CD4-positive, alpha-beta T cell treated with Interleukin-17A for 4 hours (primary cell): Measurements from ENCODE around the gene C16orf87.
"Not testable (repeated sequence)": the region's sequence is repeated elsewhere in the genome, so short reads cannot be mapped to it uniquely, and the experiment has no call there.

Source experiments
- DNase-seq: peaks from one replicate; pipeline ENCODE4 v3.0.0-alpha.2; 2020; ENCODE audit warnings: mixed read lengths

Gene C16orf87

GRCh38 chr16:46797501-46797900 lies 33.5 kb downstream of the C16orf87 start:
- no peak for DNase-seq

- no peak for DNase-seq
Observed at GRCh38 chr16:46796764-46797269, 34.2 kb downstream of the C16orf87 start.

- no peak for DNase-seq
Observed at GRCh38 chr16:46793841-46794240, 37.1 kb downstream of the C16orf87 start.

GRCh38 chr16:46790599-46791270 lies 40.2 kb downstream of the C16orf87 start:
- no peak for DNase-seq

GRCh38 chr16:46789499-46790414 lies 41.2 kb downstream of the C16orf87 start:
- DNase-seq = peak; percentile 82

GRCh38 chr16:46788891-46789474 lies 42.0 kb downstream of the C16orf87 start:
- DNase-seq = no peak

GRCh38 chr16:46787909-46788308 lies 43.1 kb downstream of the C16orf87 start:
- no peak for DNase-seq

GRCh38 chr16:46785076-46785845 lies 45.7 kb downstream of the C16orf87 start:
- no peak for DNase-seq

GRCh38 chr16:46784569-46784968 lies 46.4 kb downstream of the C16orf87 start:
- DNase-seq = not testable (repeated sequence)

- no peak for DNase-seq
Observed at GRCh38 chr16:46783800-46784199, 47.2 kb downstream of the C16orf87 start.

- DNase-seq = no peak
Observed at GRCh38 chr16:46782320-46782719, 48.7 kb downstream of the C16orf87 start.

- no peak for DNase-seq
Observed at GRCh38 chr16:46777804-46778203, 53.2 kb downstream of the C16orf87 start.

GRCh38 chr16:46775214-46775613 lies 55.8 kb downstream of the C16orf87 start:
- no peak for DNase-seq

- DNase-seq = no peak
Observed at GRCh38 chr16:46774743-46775177, 56.2 kb downstream of the C16orf87 start.

- DNase-seq = no peak
Observed at GRCh38 chr16:46772463-46772862, 58.5 kb downstream of the C16orf87 start.

GRCh38 chr16:46768809-46769208 lies 62.2 kb downstream of the C16orf87 start:
- no peak for DNase-seq

GRCh38 chr16:46765050-46765449 lies 65.9 kb downstream of the C16orf87 start:
- no peak for DNase-seq

- DNase-seq = no peak
Observed at GRCh38 chr16:46763147-46763546, 67.8 kb downstream of the C16orf87 start.

- no peak for DNase-seq
Observed at GRCh38 chr16:46762583-46762982, 68.4 kb downstream of the C16orf87 start.

GRCh38 chr16:46759309-46759708 lies 71.7 kb downstream of the C16orf87 start:
- no peak for DNase-seq

- DNase-seq = no peak
Observed at GRCh38 chr16:46757339-46758050, 73.5 kb downstream of the C16orf87 start.

GRCh38 chr16:46756772-46757171 lies 74.2 kb downstream of the C16orf87 start:
- DNase-seq = no peak
